ES-I3 (cell line): Measurements from ENCODE around the gene ZNF554.
"Not testable (repeated sequence)": the region's sequence is repeated elsewhere in the genome, so short reads cannot be mapped to it uniquely, and the experiment has no call there.

Source experiments
- H3K36me3 ChIP-seq: 2 replicates; pipeline ENCODE4 v1.6.1; 2013; ENCODE audit warnings: mild to moderate bottlenecking, low read length, control low read depth, moderate library complexity; ENCODE audit not compliant: insufficient read depth
- H3K4me1 ChIP-seq: 2 replicates; pipeline ENCODE4 v1.6.1; 2013; ENCODE audit warnings: mild to moderate bottlenecking, control low read depth, low read length; ENCODE audit not compliant: insufficient read depth
- H3K9ac ChIP-seq: 2 replicates; pipeline ENCODE4 v1.6.1; 2013; ENCODE audit warnings: low read depth, mild to moderate bottlenecking, low read length, moderate library complexity
- H3K9me3 ChIP-seq: 2 replicates; pipeline ENCODE4 v1.6.1; 2013; ENCODE audit warnings: mild to moderate bottlenecking, low read length, moderate library complexity; ENCODE audit not compliant: control insufficient read depth, insufficient read depth

The ZNF554 gene

DNA sequence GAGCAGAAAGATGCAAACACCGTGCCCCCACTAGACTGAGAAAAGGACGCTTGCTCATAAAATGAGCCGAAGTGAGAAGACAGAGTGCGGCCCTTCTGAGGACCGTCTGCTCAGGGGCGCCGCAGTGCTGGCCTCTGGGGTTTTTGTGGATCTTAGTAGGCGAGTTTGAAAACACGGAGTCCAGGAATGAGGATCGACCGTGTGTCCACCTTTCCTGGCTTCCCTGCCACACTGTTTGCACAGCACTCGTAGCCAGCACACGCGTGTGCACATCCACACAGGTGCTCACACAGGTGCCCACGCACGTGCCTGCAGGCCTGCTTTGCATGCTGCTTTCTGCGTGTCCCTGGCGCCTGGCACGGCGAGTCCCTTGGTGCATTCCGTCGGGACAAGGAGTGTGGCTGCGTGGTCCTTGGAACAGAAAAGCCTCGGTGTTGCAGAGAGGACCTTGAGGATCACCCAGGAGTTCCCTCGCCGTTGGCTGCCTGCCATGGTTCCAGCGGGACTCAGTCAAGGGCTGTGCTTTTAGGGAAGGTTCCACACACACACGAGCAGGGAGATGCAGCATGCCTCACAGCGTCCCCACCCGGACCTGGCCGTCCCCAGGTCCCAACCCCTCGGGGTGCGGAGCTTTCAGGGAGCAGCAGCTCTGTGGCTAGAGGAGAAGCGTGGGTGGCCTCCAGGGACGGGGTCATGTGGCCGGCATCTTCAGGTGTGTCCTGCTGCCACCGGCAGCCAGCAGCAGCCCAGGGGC, 10.1 kb upstream of the ZNF554 start:
- Histone ChIP-seq H3K4me1 (no peaks in the 10 kb centered on the region), H3K9me3 (no peaks in the 10 kb centered on the region), H3K9ac (no peak overlapping the region), H3K36me3 (peaks cover 4% of the 10 kb centered on the region)

DNA sequence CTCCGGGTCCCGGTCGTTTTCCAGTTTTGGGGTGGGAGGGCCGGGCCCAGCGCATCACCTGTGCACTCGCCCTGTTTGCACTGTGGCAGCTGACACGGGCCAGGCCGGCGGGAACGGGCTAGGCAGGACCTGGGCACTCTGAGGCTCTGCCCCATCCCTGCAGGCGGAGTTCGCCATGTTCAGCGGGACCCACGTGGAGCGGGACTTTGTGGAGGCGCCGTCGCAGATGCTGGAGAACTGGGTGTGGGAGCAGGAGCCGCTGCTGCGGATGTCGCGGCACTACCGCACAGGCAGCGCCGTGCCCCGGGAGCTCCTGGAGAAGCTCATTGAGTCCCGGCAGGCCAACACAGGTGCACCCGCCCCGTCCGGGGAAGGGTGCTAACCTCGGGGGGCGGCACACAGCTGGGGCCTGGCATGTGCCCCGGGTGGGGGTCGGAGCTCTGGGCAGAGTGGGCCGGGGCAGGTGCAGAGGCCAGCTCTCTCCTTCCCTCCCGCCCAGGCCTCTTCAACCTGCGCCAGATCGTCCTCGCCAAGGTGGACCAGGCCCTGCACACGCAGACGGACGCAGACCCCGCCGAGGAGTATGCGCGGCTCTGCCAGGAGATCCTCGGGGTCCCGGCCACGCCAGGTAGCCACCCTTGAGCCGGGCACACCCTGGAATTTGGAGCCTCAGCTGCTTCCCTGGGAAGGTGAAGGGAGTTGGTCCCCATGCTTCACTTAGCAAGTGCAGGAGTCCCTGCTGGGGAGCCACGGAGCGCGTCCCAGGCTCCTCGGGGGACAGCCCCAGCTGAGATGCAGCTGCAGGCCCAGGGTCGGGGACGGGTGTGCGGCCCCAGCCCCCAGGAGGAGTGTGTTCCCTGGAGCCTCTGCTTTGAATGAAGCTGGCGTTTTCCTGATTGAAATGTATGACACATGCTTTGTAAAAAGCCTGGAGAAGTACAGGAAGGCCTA, 9.3 kb upstream of the ZNF554 start:
- H3K9me3 ChIP-seq: no peaks in the 10 kb centered on the region
- peaks cover 4% of the 10 kb centered on the region; the same call in 1 of the 2 replicates for H3K36me3 ChIP-seq
- H3K4me1 ChIP-seq: no peaks in the 10 kb centered on the region
- no peak overlapping the region for H3K9ac ChIP-seq

DNA sequence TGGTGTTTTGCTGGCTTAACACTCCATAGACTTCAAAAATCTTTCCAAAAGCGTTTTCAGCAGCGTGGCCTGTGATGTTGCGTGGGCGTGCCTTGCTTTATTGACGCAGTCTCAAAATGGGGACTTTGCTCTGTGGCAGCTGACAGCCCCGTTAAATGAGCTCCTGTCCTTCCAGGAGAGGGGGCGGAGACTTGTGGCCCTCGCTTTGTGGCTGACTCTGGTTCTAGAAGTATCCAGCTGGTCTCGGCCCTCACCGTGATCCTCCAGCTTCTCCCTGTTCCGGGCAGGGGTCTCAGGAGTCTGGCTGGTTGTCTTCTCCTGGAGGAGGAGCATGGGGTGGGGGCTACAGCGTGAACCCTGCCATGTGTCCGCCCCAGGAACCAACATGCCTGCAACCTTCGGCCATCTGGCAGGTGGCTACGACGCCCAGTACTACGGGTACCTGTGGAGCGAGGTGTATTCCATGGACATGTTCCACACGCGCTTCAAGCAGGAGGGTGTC, 8.4 kb upstream of the ZNF554 start:
- no peaks in the 10 kb centered on the region for H3K9me3 ChIP-seq
- no peak overlapping the region for H3K9ac ChIP-seq
- H3K4me1 ChIP-seq: no peaks in the 10 kb centered on the region
- H3K36me3 ChIP-seq: peaks cover 4% of the 10 kb centered on the region; the same call in 1 of the 2 replicates

DNA sequence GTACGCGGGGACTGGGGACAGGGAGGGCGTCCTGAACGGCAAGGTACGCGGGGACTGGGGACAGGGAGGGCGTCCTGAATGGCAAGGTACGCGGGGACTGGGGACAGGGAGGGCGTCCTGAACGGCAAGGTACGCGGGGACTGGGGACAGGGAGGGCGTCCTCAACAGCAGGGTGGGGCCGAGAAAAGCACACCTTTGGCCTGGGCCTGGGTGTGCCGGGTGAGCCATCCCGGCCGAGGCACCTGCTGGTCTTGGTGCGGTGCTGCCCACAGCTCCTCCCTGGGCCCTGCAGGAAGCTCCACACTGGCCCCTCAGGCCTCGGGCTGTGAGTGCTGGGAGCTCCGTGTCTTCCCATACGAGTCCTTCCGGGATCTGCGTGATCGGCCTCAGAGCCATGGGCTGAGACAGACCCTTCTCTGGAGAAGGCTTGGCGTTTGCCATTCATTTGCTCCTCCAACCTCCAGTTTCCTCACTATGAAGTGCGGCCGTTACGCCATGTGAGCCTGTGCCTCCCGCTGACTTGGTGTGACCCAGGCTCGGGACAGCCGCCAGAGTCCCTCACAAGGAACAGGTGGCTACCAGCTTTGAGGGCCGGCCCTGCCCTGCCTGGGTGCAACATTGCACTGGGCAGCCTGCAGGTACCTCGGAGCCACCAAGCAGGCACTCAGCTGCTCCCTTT, 7.8 kb upstream of the ZNF554 start:
- no peaks in the 10 kb centered on the region for H3K4me1 ChIP-seq
- 0 out of 2 replicates have a peak, but pooled peaks cover 4% of the 10 kb centered on the region for H3K36me3 ChIP-seq
- no peak overlapping the region for H3K9ac ChIP-seq
- no peaks in the 10 kb centered on the region for H3K9me3 ChIP-seq

DNA sequence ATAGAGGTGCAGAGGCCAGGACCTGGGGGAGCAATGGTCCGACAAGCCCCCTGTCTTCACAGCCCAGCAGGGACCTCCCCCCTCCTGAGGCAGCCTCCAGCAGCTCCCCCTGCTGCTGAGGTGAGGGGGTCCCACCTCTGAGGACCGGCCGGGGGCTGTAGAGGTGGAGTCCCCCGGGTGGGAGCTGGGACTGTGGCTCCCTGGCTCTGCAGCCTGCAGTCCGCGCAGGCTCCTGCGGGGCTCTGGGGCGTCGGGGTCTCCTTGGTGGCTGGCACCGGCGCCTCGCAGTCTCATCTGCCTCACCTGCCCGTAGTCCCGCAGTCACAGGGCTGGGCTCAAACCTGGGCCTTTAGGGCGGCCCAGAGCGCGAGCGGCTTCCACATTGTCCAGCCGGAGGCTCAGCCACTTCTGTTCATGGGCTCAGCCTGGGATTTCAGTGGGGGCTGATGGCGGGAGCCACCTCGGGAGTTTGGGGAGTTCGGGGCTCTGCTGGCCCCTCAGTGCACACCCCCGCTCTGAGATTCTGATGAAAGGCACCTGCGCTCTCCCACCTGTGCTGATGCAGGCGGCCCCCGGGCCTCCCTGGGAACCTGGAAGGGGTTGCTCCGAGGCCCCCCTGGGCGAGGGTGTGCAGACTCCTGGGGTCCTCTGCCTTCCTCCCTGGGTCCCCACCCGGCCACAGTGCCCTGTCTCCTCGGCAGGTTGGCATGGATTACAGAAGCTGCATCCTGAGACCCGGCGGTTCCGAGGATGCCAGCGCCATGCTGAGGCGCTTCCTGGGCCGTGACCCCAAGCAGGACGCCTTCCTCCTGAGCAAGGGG, 7.0 kb upstream of the ZNF554 start:
- 0 out of 2 replicates have a peak, but pooled peaks cover 4% of the 10 kb centered on the region for H3K36me3 ChIP-seq
- no peaks in the 10 kb centered on the region for H3K9me3 ChIP-seq
- H3K4me1 ChIP-seq: no peaks in the 10 kb centered on the region
- no peak overlapping the region for H3K9ac ChIP-seq

DNA sequence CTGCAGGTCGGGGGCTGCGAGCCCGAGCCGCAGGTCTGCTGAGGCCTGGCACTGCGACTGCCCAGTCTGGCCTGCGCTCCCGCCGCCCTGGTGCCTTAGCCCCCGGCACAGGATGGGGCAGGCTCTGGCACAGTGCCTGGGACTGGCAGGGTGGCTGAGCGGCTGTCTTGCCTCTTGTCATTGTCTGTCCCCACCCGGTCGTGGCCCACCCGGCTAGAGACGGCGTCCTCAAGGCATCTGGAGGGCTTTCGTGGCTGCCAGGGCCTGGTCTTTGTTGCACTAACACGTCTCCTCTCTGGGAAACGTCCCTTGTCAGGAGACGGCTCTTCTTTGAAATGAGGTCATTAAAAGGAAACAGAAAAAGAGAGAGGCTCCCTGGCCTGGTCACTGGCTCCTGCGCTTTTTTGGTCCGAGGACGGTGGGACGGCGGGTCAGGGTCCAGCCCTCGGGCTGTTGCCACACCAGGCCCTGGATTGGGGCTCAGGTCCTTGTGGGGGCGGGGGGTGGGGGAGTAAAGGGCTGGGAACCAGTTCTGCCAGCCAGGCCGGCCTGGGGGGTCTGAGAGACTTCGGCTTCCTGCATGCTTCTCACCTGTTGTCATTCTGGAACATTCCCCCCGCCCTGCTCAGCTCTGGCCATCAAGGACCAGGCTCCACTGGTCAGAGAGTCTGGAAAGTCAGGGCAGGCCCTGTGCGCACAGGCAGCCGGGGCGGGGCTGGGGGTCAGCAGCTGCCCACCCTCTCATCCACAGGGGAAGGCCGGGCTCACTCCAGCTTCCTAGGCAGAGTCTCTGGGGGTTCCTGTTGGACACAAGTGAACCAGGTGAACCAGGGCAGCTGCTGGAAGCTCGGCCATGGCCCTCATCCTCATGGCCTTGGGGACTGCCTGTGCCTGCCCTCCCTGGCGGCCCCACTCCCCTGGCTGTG, 6.2 kb upstream of the ZNF554 start:
- Histone ChIP-seq H3K9ac (no peak overlapping the region), H3K36me3 (0 out of 2 replicates have a peak, but pooled peaks cover 4% of the 10 kb centered on the region), H3K9me3 (no peaks in the 10 kb centered on the region), H3K4me1 (no peaks in the 10 kb centered on the region)

DNA sequence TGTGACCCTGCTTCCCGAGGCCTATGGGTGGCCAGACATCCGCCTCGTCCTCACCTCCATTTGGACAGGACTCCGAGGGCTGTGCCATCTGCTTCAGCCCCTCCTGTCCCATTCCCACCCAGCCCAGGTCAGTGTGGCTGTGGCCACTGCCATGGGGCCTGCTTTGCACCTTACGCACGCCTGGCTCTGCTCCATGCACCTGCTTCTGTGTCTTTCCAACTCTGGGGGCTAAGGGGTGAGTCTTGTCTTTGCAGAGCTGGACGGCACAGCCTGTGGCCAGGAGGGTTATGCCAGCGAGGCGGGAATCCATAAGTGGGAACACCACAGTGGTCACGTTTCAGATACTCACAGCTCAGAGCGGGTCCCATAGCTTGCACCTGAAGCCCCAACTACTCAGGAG, 5.2 kb upstream of the ZNF554 start:
- Histone ChIP-seq H3K36me3 (no peaks in the 10 kb centered on the region), H3K9ac (no peak overlapping the region), H3K4me1 (no peaks in the 10 kb centered on the region), H3K9me3 (no peaks in the 10 kb centered on the region)

DNA sequence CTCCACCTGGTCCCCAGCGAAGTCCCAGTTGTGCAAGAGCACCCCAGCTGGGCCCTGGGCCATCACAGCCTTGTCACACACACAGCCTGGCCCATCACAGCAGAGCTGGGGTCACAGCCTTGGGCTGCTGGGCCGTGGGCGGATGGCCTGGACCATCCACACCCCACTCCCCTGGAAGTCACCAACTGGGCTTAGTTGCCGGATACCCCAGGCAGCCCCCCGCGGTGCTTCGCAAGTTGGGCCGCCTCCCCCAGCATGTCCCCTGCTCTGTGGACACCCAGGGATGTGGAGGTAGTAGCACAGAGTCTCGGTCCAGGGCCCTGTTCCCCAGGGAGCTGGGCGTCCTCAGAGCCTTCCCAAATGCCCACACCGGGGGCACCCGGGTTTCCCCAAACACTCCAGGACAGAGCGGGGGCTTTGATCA, 4.5 kb upstream of the ZNF554 start:
- H3K9me3 ChIP-seq: no peaks in the 10 kb centered on the region
- no peaks in the 10 kb centered on the region for H3K36me3 ChIP-seq
- H3K4me1 ChIP-seq: no peaks in the 10 kb centered on the region
- H3K9ac ChIP-seq: no peak overlapping the region

DNA sequence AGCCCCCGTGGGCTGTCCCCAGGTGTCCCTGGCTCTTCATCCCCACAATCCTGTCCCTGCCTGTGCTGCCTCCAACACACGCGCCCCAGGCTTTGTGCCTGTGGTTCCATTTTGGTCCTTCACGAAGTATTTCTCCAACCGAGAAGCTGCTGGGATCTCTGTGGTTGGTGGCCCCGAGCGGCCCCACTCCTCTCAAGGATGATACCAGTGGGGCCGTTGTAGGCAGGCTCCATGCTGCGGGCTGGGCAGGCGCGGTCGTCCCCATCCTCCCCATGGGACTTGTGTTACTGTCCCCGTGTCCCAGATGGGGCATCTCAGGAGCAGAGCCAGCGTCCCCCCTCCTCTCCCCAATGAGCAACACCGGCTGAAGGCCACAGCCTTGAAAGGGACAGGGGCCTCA, 3.7 kb upstream of the ZNF554 start:
- Histone ChIP-seq H3K9me3 (no peaks in the 10 kb centered on the region), H3K4me1 (no peaks in the 10 kb centered on the region), H3K9ac (no peak overlapping the region), H3K36me3 (no peaks in the 10 kb centered on the region)

DNA sequence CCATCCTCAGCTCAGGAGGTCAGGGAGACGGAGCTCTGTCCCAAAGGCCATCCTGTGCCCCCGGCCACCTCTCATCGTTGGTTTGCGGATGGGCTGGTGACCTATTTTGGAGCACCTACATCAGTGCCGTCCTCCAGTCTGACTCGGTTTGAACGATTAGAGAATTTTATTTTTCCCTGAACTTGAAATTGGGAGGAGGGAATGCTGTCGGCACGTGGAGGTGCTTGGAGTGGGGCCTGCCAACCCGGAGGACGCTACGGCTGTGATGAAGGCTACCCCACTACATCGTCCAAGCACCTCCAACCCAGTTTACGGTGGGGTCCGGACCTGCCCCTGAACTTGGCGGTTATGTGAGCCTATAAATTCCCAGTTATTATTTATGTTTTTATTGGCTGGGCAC, 3.0 kb upstream of the ZNF554 start:
- Histone ChIP-seq H3K4me1 (no peaks in the 10 kb centered on the region), H3K9me3 (no peaks in the 10 kb centered on the region), H3K9ac (no peak overlapping the region), H3K36me3 (no peaks in the 10 kb centered on the region)

DNA sequence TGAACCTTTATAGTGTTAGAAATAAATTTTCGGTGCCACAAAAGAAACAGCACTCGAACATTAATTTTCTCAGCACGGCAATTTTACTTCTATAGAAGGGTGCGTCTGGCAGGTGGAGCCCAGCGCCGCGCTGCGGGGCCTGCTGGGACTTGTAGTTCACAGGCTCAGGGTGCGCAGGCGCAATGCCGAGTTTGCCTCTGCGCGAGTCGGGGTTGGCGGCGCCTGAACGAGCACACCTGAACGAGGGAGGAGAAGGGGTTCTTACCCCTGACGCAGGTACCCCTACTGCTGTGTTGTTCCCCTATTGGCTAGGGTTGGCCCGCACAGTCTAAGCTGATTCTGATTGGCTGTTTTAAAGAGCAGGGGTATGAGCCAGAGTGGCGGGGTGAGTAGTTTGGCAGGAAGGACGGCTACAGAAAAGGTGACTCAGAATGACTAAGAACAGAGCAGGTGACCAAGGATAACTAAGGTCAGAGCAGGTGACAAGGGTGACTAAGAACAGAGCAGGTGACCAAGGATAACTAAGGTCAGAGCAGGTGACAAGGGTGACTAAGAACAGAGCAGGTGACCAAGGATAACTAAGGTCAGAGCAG, 2.3 kb upstream of the ZNF554 start:
- H3K9ac ChIP-seq, H3K9me3 ChIP-seq, H3K4me1 ChIP-seq, H3K36me3 ChIP-seq: not testable (repeated sequence)

DNA sequence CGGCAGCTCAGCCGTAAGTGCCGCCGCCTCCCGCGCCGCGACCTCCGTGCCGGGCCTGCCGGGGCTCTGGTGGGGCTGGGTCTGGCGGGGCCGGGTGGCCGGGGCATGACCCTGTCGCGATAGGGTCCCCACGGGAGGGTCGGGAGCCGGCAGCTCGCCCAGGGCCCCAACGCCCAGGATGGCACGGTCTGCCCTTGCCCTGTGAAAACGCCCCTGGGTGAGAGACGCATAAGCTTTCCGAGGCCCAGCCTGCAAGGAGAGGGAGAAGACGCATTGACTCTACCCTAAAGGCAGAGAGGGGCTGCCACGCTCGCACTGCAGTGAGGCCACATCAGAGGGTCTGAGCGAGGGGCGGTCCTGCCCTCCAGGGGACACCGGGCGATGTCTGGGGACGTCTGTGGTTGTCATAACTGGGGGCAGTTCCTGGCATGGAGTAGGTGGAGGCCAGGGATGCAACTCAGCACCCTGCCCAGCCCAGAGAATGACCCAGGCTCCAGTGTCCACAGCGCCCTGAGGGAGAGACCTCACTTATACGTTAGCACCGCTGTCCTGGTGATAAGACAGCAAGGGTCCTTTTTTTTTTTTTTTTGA, 539 bp downstream of the ZNF554 start:
- H3K4me1 ChIP-seq: no peaks in the 10 kb centered on the region
- H3K36me3 ChIP-seq: no peaks in the 10 kb centered on the region
- no peaks in the 10 kb centered on the region for H3K9me3 ChIP-seq
- peak overlapping the region; percentile 66 for H3K9ac ChIP-seq
